ENCODE results near the gene ARIH2. TPM values are rescaled to one million over a fixed set of nuclear protein-coding genes. Genes with fewer than 3 reads are reported as not detected.

Gene ARIH2
- total and polyA plus RNA-seq, 7 donors: 59.5 to 163 (median 110) TPM

- ATAC-seq: no peak
- intact Hi-C loops (cut with DNase I): loop anchor here (5.0 kb wide), 3 partner anchors 47 to 62 kb away; partner anchors contain the start of gene QRICH1 (in 1 of the 2)
- TF ChIP-seq CTCF (IDR thresholded peaks at IDR 0.05): no peak
- H3K4me3 ChIP-seq: no peak overlapping the region
- no peaks in the 10 kb centered on the region for H3K9me3 ChIP-seq
- no peak overlapping the region for H3K27ac ChIP-seq
- H3K36me3 ChIP-seq (ENCODE audit: insufficient read depth in 1 of 2, low read depth in 1 of 2): peaks cover 7 to 83% of the 10 kb centered on the region in 2 donors
- peaks cover 27% of the 10 kb centered on the region for H3K4me1 ChIP-seq
- no peak for DNase-seq
- 86 to 93% (median 87%) methylated on average over 6 of the region's 6 CpGs for WGBS, 3 donors
- H3K27me3 ChIP-seq (ENCODE audit: insufficient read depth in 3 of 3, low read length in 2 of 3): no peaks in the 10 kb centered on the region
Measured at GRCh38 chr3:49030321-49030720, 111.7 kb downstream of the ARIH2 start.

- peaks cover 3 to 81% of the 10 kb centered on the region in 2 donors for H3K36me3 ChIP-seq (ENCODE audit: insufficient read depth in 1 of 2, low read depth in 1 of 2)
- intact Hi-C loops (cut with DNase I): loop anchor here (5.0 kb wide), 3 partner anchors 45 to 60 kb away; partner anchors contain the start of gene QRICH1 (in 1 of the 2)
- no peak for TF ChIP-seq CTCF (IDR thresholded peaks at IDR 0.05)
- H3K9me3 ChIP-seq: no peaks in the 10 kb centered on the region
- ATAC-seq (no peak), DNase-seq (no peak)
- 88 to 91% (median 91%) methylated on average over 6 of the region's 6 CpGs for WGBS, 3 donors
- no peaks in the 10 kb centered on the region for H3K27me3 ChIP-seq (ENCODE audit: insufficient read depth in 3 of 3, low read length in 2 of 3)
- H3K27ac ChIP-seq: no peak overlapping the region
- H3K4me3 ChIP-seq: no peak overlapping the region
- peaks cover 11% of the 10 kb centered on the region for H3K4me1 ChIP-seq
Measured at GRCh38 chr3:49032646-49033304, 114.1 kb downstream of the ARIH2 start.

DNA sequence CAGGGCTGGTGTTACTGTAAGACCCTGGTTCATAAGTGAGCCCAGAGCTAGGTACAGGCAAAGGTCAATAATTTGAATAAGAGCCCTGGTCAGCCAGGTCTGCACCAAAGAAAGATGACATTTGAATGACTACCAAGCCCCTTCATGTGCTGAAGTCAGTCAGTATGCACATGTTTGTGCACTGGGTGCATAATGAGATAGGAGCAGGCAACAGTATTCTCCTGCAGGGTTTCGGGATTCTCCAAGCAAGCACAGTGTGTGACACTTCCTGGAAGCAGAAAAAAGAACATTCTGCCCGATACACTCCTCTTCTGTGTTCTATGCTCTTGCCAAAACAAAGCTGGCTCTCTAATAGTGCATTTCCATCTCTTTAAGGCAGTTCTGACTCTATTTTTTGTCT is 116.0 kb downstream of the ARIH2 start:
- no peak overlapping the region for H3K4me3 ChIP-seq
- H3K4me1 ChIP-seq: no peaks in the 10 kb centered on the region
- DNase-seq (no peak), ATAC-seq (no peak)
- intact Hi-C loops (cut with DNase I): loop anchor here (5.0 kb wide), 3 partner anchors 43 to 58 kb away; partner anchors contain the start of gene QRICH1 (in 1 of the 2)
- no peaks in the 10 kb centered on the region for H3K27me3 ChIP-seq (ENCODE audit: insufficient read depth in 3 of 3, low read length in 2 of 3)
- H3K9me3 ChIP-seq: no peaks in the 10 kb centered on the region
- WGBS, 3 donors: 81 to 95% (median 92%) methylated on average over 2 of the region's 2 CpGs
- H3K36me3 ChIP-seq (ENCODE audit: insufficient read depth in 1 of 2, low read depth in 1 of 2): peaks cover 3 to 94% of the 10 kb centered on the region in 2 donors
- TF ChIP-seq CTCF (IDR thresholded peaks at IDR 0.05): no peak
- H3K27ac ChIP-seq: no peak overlapping the region

DNA sequence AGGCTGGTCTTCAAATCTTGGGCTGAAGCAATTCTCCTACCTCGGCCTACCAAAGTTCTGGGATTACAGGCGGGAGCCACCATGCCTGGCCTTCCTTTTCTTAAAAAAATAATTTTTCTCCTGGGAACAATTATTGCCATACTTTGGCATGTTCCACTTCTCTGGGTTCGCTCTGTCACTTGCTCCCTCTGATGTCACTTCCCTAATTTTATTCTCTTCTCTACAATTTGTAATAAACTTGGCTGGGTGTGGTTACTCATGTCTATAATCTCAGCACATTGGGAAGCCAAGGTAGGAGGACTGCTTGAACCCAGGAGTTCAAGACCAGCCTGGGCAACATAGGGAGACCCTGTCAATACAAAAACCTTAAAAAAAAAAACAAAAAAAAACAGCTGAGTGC is 116.6 kb downstream of the ARIH2 start:
- 85 to 90% (median 88%) methylated on average over 3 of the region's 3 CpGs for WGBS, 3 donors
- TF ChIP-seq CTCF (IDR thresholded peaks at IDR 0.05): no peak
- Histone ChIP-seq H3K36me3 (ENCODE audit: insufficient read depth in 1 of 2, low read depth in 1 of 2) (peaks cover 3 to 95% of the 10 kb centered on the region in 2 donors), H3K4me1 (no peaks in the 10 kb centered on the region), H3K4me3 (no peak overlapping the region), H3K27me3 (ENCODE audit: insufficient read depth in 3 of 3, low read length in 2 of 3) (no peaks in the 10 kb centered on the region), H3K27ac (no peak overlapping the region), H3K9me3 (no peaks in the 10 kb centered on the region)
- intact Hi-C loops (cut with DNase I): no loop called here
- no peak for DNase-seq
- no peak for ATAC-seq

Other genes with a start within 250 kb of the ARIH2 start
- gene NCKIPSD, start 232.9 kb upstream of the ARIH2 start, total RNA-seq: 1 to 10 TPM; 5.9 to 8.6 (median 7.5) TPM
- gene NCKIPSD, start 232.9 kb upstream of the ARIH2 start, polyA plus RNA-seq: 1 to 10 TPM; 5.9 to 7.0 (median 6.0) TPM
- gene IP6K2, start 201.6 kb upstream of the ARIH2 start, total RNA-seq: 10 to 100 TPM; 14.0 to 27.8 (median 21.3) TPM
- 10 to 100 TPM; 22.5 to 36.8 (median 24.1) TPM for gene IP6K2, start 201.6 kb upstream of the ARIH2 start, polyA plus RNA-seq
- 100 to 1,000 TPM in 2 of 4 donors, 10 to 100 TPM in 2; 66.2 to 126 (median 100) TPM for gene PRKAR2A, start 71.0 kb upstream of the ARIH2 start, total RNA-seq
- 10 to 100 TPM; 24.3 to 92.5 (median 33.6) TPM for gene PRKAR2A, start 71.0 kb upstream of the ARIH2 start, polyA plus RNA-seq
- 10 to 100 TPM; 47.6 to 59.4 (median 50.5) TPM for gene SLC25A20, start 20.0 kb upstream of the ARIH2 start, total RNA-seq
- 10 to 100 TPM; 31.3 to 94.8 (median 48.5) TPM for gene SLC25A20, start 20.0 kb upstream of the ARIH2 start, polyA plus RNA-seq
- 10 to 100 TPM; 11.1 to 17.0 (median 13.7) TPM for gene P4HTM, start 71.4 kb downstream of the ARIH2 start, total RNA-seq
- gene P4HTM, start 71.4 kb downstream of the ARIH2 start, polyA plus RNA-seq: 1 to 10 TPM; 4.1 to 8.7 (median 8.5) TPM
- 10 to 100 TPM; 55.1 to 65.7 (median 59.6) TPM for gene WDR6, start 88.5 kb downstream of the ARIH2 start, total RNA-seq
- 10 to 100 TPM; 30.5 to 49.5 (median 46.9) TPM for gene WDR6, start 88.5 kb downstream of the ARIH2 start, polyA plus RNA-seq
- gene DALRD3, start 99.7 kb downstream of the ARIH2 start, total RNA-seq: 10 to 100 TPM in 1 of 4 donors, 1 to 10 TPM in 3; 7.5 to 10.4 (median 9.1) TPM
- gene DALRD3, start 99.7 kb downstream of the ARIH2 start, polyA plus RNA-seq: 10 to 100 TPM; 11.0 to 19.9 (median 13.4) TPM
- 100 to 1,000 TPM; 100 to 150 (median 112) TPM for gene NDUFAF3, start 103.3 kb downstream of the ARIH2 start, total RNA-seq
- 10 to 100 TPM; 60.6 to 98.8 (median 85.7) TPM for gene NDUFAF3, start 103.3 kb downstream of the ARIH2 start, polyA plus RNA-seq
- gene IMPDH2, start 110.6 kb downstream of the ARIH2 start, total RNA-seq: 100 to 1,000 TPM in 3 of 4 donors, 10 to 100 TPM in 1; 82.8 to 259 (median 209) TPM
- 100 to 1,000 TPM; 102 to 397 (median 233) TPM for gene IMPDH2, start 110.6 kb downstream of the ARIH2 start, polyA plus RNA-seq
- gene QRICH1, start 175.2 kb downstream of the ARIH2 start, total RNA-seq: 10 to 100 TPM; 52.8 to 83.9 (median 71.1) TPM
- 10 to 100 TPM; 21.5 to 37.1 (median 28.6) TPM for gene QRICH1, start 175.2 kb downstream of the ARIH2 start, polyA plus RNA-seq
- gene QARS1, start 185.9 kb downstream of the ARIH2 start, total RNA-seq: 100 to 1,000 TPM; 120 to 200 (median 144) TPM
- gene QARS1, start 185.9 kb downstream of the ARIH2 start, polyA plus RNA-seq: 100 to 1,000 TPM; 142 to 166 (median 157) TPM
- 100 to 1,000 TPM in 2 of 4 donors, 10 to 100 TPM in 2; 79.5 to 109 (median 96.3) TPM for gene USP19, start 202.0 kb downstream of the ARIH2 start, total RNA-seq
- 10 to 100 TPM; 29.5 to 94.0 (median 42.9) TPM for gene USP19, start 202.0 kb downstream of the ARIH2 start, polyA plus RNA-seq
- 100 to 1,000 TPM; 133 to 220 (median 141) TPM for gene LAMB2, start 214.2 kb downstream of the ARIH2 start, total RNA-seq
- 100 to 1,000 TPM in 1 of 3 donors, 10 to 100 TPM in 2; 81.6 to 123 (median 95.3) TPM for gene LAMB2, start 214.2 kb downstream of the ARIH2 start, polyA plus RNA-seq
- 10 to 100 TPM; 12.6 to 20.5 (median 14.7) TPM for gene CCDC71, start 247.5 kb downstream of the ARIH2 start, total RNA-seq
- 10 to 100 TPM; 20.0 to 26.8 (median 20.8) TPM for gene CCDC71, start 247.5 kb downstream of the ARIH2 start, polyA plus RNA-seq